Esophagus muscularis mucosa (tissue), 3 donors: Measurements from ENCODE around the gene INCENP.

Experiments
- EP300 ChIP-seq: sonication (generic); formaldehyde crosslinking; IDR thresholded peaks from one replicate; pipeline ENCODE4 v1.6.1; 2017; ENCODE audit warnings: antibody characterized with exemption
- TF ChIP-seq, protein P1 (sequence below), 3 experiments: fragments of 200-600 bp in 2 of 3; fragments of 450-650 bp in 1 of 3; sonication (generic) in 2 of 3; IDR thresholded peaks; one replicate each; pipeline ENCODE4 v1.5.1; 2017 to 2019; ENCODE audit warnings: antibody characterized with exemption in 3 of 3, mild to moderate bottlenecking in 2 of 3, moderate library complexity in 1 of 3

DNA sequence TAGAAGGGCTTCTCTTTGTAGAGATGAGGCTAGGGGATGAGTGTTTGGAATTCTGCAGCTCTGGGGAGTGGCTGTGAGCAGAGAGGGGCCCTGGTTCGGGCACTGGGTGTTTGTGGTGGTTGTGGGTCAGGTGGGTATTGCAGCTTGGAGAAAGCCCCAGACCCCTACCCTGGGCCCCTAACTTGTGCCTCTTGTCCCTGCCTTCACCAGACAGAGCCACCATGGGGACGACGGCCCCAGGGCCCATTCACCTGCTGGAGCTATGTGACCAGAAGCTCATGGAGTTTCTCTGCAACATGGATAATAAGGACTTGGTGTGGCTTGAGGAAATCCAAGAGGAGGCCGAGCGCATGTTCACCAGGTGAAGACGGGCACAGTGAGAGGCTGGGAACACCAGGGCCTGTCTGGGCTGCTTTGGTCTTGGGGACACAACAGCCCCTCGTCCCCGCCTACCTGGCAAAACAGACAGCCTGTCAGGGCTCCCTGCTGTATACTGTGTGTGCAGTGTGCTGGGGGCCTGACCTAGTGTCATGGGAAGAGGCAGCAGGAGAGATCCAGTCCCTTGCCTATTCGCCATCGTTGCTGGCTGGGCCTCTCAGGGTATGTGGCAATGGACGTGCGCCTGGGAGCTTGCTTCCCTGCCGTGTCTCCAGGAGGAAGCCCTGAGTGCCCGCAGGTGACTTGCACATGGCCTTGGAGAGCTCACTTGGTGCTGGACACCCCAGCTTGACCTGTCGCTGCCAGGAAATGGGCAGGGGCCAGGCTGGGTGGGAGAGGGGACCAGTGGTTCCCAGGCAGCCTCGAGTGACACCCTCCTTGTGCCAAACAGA, 4.3 kb downstream of the INCENP start:
- no peak for TF ChIP-seq EP300
- TF ChIP-seq, protein P1, sequence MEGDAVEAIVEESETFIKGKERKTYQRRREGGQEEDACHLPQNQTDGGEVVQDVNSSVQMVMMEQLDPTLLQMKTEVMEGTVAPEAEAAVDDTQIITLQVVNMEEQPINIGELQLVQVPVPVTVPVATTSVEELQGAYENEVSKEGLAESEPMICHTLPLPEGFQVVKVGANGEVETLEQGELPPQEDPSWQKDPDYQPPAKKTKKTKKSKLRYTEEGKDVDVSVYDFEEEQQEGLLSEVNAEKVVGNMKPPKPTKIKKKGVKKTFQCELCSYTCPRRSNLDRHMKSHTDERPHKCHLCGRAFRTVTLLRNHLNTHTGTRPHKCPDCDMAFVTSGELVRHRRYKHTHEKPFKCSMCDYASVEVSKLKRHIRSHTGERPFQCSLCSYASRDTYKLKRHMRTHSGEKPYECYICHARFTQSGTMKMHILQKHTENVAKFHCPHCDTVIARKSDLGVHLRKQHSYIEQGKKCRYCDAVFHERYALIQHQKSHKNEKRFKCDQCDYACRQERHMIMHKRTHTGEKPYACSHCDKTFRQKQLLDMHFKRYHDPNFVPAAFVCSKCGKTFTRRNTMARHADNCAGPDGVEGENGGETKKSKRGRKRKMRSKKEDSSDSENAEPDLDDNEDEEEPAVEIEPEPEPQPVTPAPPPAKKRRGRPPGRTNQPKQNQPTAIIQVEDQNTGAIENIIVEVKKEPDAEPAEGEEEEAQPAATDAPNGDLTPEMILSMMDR (IDR thresholded peaks at IDR 0.05): no peak
